Sigmoid colon (tissue), 4 donors: ENCODE data around the gene FYN.

Experiments used
- CTCF ChIP-seq, 4 experiments: fragments of 450-650 bp in 3 of 4; fragments of 200-600 bp in 1 of 4; IDR thresholded peaks; one replicate each; pipeline ENCODE4 v1.5.1; 2016 to 2019; ENCODE audit warnings: antibody characterized with exemption in 4 of 4, mild to moderate bottlenecking in 3 of 4, moderate library complexity in 2 of 4
- EP300 ChIP-seq, 4 donors: sonication (generic); formaldehyde crosslinking; IDR thresholded peaks; one replicate each; pipeline ENCODE4 v1.6.1; 2017; ENCODE audit warnings: antibody characterized with exemption in 4 of 4
- POLR2A ChIP-seq, 2 donors: fragments of 450-650 bp; IDR thresholded peaks; one replicate each; pipeline ENCODE4 v1.6.1; 2016; ENCODE audit warnings: antibody characterized with exemption in 2 of 2, mild to moderate bottlenecking in 2 of 2, moderate library complexity in 2 of 2
- POLR2AphosphoS5 ChIP-seq, 4 donors: sonication (generic); formaldehyde crosslinking; IDR thresholded peaks; one replicate each; pipeline ENCODE4 v1.6.1; 2017; ENCODE audit warnings: antibody characterized with exemption in 4 of 4

- no peak for TF ChIP-seq CTCF (IDR thresholded peaks at IDR 0.05)
- TF ChIP-seq EP300 (IDR thresholded peaks at IDR 0.05) = no peak
- TF ChIP-seq POLR2A (IDR thresholded peaks at IDR 0.05) = no peak
- no peak for TF ChIP-seq POLR2AphosphoS5 (IDR thresholded peaks at IDR 0.05)
These were observed 198.4 kb downstream of the FYN start for GRCh38 chr6:111674883-111675282.
